Endodermal cell (in vitro differentiated cells): ENCODE data around the gene NFE2L3. TPM values are rescaled to one million over a fixed set of nuclear protein-coding genes. Genes with fewer than 3 reads are reported as not detected.

Experiments used
- DNase-seq: peaks from one replicate; pipeline ENCODE4 v3.0.0-alpha.2; 2017
- H3K27ac ChIP-seq: 2 replicates; pipeline ENCODE4 v1.5.1; 2013; ENCODE audit warnings: mild to moderate bottlenecking, low read depth, low read length, moderate library complexity
- H3K27me3 ChIP-seq: 2 replicates; pipeline ENCODE4 v1.6.1; 2013; ENCODE audit warnings: mild to moderate bottlenecking, low read length, moderate library complexity; ENCODE audit not compliant: insufficient read depth, control insufficient read depth, poor library complexity, severe bottlenecking
- H3K36me3 ChIP-seq: 2 replicates; pipeline ENCODE4 v1.7.0; 2013; ENCODE audit warnings: mild to moderate bottlenecking, low read length, moderate library complexity; ENCODE audit not compliant: control insufficient read depth, insufficient read depth
- H3K4me1 ChIP-seq: one replicate; pipeline ENCODE4 v1.7.0; 2013; ENCODE audit warnings: low read length; ENCODE audit not compliant: control insufficient read depth, insufficient read depth
- H3K4me3 ChIP-seq: 2 replicates; pipeline ENCODE4 v1.5.1; 2013; ENCODE audit warnings: mild to moderate bottlenecking, low read length, moderate library complexity
- H3K9ac ChIP-seq: 2 replicates; pipeline ENCODE4 v1.6.1; 2013; ENCODE audit warnings: mild to moderate bottlenecking, low read length, moderate library complexity; ENCODE audit not compliant: poor library complexity, severe bottlenecking; ENCODE audit errors: extremely low read depth
- H3K9me3 ChIP-seq: 2 replicates; pipeline ENCODE4 v1.6.1; 2013; ENCODE audit warnings: mild to moderate bottlenecking, low read length, moderate library complexity; ENCODE audit not compliant: control insufficient read depth
- H3K27ac Mint-ChIP-seq: 2 replicates; pipeline ENCODE4 v1.8.0; 2020; ENCODE audit warnings: mixed read lengths
- H3K27me3 Mint-ChIP-seq: 2 replicates; pipeline ENCODE4 v1.8.0; 2021; ENCODE audit warnings: mild to moderate bottlenecking, mixed read lengths; ENCODE audit not compliant: insufficient read depth
- H3K36me3 Mint-ChIP-seq: 2 replicates; pipeline ENCODE4 v1.8.0; 2020; ENCODE audit warnings: low read depth, mixed read lengths
- H3K4me1 Mint-ChIP-seq: 2 replicates; pipeline ENCODE4 v1.8.0; 2020; ENCODE audit warnings: mixed read lengths
- H3K4me3 Mint-ChIP-seq: 2 replicates; pipeline ENCODE4 v1.8.0; 2020; ENCODE audit warnings: mild to moderate bottlenecking, moderate library complexity, mixed read lengths
- H3K9me3 Mint-ChIP-seq: 2 replicates; pipeline ENCODE4 v1.8.0; 2020; ENCODE audit warnings: mild to moderate bottlenecking, mixed read lengths
- WGBS, 2 experiments: methylation state at CpG; one replicate each; pipeline versions ENCODE4 v1.1.5 to v1.1.7; 2013; ENCODE audit warnings: missing lambda C conversion rate in 2 of 2, mixed read lengths in 1 of 2; ENCODE audit not compliant: insufficient coverage in 1 of 2, insufficient read length in 1 of 2; 5-methylcytosine and 5-hydroxymethylcytosine counted together
- total RNA-seq, 2 donors: library from RNA; stranded (reverse); fragmentation: NEBNext Ultra II Directional in 1 of 2; extraction: Animal tissue kit (Norgen Biotek cat#: 25700) in 1 of 2; gene quantifications; 2 replicates in 1 of 2; 3 replicates in 1 of 2; pipeline ENCODE4 v1.2.1, GENCODE V29; 2021
- TF ChIP-seq, protein P1 (sequence below): fragments of 200-600 bp; sonication (generic); conservative IDR thresholded peaks from 2 replicates; pipeline ENCODE4 v1.5.0; 2021; ENCODE audit warnings: antibody characterized with exemption, mild to moderate bottlenecking

The NFE2L3 gene
- total RNA-seq, 2 donors from 2014 or later = 20.2 to 48.4 TPM

DNA sequence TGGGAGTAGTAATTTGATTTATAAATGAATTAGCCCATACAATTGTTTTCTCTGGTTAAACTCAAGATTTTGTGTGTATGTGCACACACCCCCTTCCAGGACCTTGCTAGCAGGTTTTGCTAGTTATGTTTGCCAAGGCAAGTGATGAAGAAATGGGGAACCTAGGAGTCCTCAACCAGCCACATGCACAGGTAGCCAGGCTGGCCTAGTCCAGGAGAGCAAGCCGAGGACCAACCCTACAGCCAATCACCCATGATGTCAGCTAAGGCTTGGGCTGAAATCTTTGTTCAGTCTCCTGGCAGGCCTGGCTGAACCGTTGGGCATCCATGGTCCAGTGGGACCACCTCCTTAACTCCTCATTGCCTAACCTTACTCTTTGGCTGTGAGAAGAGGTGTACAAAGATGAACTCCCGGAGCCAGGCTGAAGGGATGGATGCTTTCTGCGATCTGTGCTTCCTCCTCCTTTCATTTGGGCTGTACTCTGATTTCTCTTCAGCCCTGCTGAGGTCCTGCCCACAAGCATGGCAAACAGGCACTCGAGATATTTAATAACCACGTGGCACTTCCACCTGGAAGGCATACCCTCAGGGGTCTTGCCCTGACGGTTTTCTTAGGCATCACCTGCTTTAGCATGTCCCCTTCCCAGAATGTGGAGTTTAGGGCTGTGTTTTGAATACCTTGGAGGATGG, 26.4 kb downstream of the NFE2L3 start:
- peaks cover 47% of the 10 kb centered on the region for H3K36me3 Mint-ChIP-seq
- no peak overlapping the region for H3K4me3 Mint-ChIP-seq
- peaks cover 21% of the 10 kb centered on the region for H3K4me1 Mint-ChIP-seq
- TF ChIP-seq, protein P1, sequence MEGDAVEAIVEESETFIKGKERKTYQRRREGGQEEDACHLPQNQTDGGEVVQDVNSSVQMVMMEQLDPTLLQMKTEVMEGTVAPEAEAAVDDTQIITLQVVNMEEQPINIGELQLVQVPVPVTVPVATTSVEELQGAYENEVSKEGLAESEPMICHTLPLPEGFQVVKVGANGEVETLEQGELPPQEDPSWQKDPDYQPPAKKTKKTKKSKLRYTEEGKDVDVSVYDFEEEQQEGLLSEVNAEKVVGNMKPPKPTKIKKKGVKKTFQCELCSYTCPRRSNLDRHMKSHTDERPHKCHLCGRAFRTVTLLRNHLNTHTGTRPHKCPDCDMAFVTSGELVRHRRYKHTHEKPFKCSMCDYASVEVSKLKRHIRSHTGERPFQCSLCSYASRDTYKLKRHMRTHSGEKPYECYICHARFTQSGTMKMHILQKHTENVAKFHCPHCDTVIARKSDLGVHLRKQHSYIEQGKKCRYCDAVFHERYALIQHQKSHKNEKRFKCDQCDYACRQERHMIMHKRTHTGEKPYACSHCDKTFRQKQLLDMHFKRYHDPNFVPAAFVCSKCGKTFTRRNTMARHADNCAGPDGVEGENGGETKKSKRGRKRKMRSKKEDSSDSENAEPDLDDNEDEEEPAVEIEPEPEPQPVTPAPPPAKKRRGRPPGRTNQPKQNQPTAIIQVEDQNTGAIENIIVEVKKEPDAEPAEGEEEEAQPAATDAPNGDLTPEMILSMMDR = no peak
- H3K27me3 Mint-ChIP-seq = no peaks in the 10 kb centered on the region
- no peak for DNase-seq
- Histone ChIP-seq H3K27me3 (no peaks in the 10 kb centered on the region), H3K4me3 (no peak overlapping the region), H3K4me1 (no peaks in the 10 kb centered on the region), H3K9me3 (peaks cover 11% of the 10 kb centered on the region), H3K27ac (no peak overlapping the region), H3K9ac (no peak overlapping the region), H3K36me3 (no peaks in the 10 kb centered on the region)
- H3K27ac Mint-ChIP-seq = no peak overlapping the region
- 84 to 90% methylated on average over 4 to 7 of the region's 7 CpGs for WGBS, 2 experiments
- H3K9me3 Mint-ChIP-seq = peaks cover 35% of the 10 kb centered on the region

DNA sequence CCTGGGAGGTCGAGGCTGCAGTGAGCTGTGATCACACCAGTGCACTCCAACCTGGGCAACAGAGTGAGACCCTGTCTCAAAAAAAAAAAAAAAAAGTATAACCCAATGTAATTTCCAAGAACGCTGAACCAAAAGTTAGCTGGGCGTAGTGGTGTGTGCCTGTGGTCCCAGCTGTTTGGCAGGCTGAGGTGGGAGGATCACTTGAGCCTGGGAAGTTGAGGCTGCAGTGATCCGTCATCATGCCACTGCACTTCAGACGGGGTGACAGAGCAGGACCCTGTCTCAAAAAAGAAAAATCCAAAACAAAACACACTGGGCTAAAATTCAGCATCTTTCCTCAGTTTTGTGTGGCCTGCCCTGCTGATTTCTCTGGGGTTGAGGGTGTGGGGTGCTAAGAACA, 27.4 kb downstream of the NFE2L3 start:
- Mint-ChIP-seq H3K36me3 (peaks cover 40% of the 10 kb centered on the region), H3K27ac (peak overlapping the region; percentile 55), H3K9me3 (peaks cover 29% of the 10 kb centered on the region), H3K4me1 (peaks cover 14% of the 10 kb centered on the region), H3K27me3 (no peaks in the 10 kb centered on the region), H3K4me3 (no peak overlapping the region)
- 89% methylated on average over 5 of the region's 5 CpGs; no CpG with 5 or more reads in 1 of the 2 experiments for WGBS, 2 experiments
- H3K9me3 ChIP-seq = peaks cover 9% of the 10 kb centered on the region
- peaks cover under 1% of the 10 kb centered on the region for H3K36me3 ChIP-seq
- H3K4me3 ChIP-seq = no peak overlapping the region
- no peaks in the 10 kb centered on the region for H3K27me3 ChIP-seq
- DNase-seq = no peak
- H3K27ac ChIP-seq = no peak overlapping the region
- H3K9ac ChIP-seq = no peak overlapping the region
- no peaks in the 10 kb centered on the region for H3K4me1 ChIP-seq
- TF ChIP-seq, protein P1 = no peak

DNA sequence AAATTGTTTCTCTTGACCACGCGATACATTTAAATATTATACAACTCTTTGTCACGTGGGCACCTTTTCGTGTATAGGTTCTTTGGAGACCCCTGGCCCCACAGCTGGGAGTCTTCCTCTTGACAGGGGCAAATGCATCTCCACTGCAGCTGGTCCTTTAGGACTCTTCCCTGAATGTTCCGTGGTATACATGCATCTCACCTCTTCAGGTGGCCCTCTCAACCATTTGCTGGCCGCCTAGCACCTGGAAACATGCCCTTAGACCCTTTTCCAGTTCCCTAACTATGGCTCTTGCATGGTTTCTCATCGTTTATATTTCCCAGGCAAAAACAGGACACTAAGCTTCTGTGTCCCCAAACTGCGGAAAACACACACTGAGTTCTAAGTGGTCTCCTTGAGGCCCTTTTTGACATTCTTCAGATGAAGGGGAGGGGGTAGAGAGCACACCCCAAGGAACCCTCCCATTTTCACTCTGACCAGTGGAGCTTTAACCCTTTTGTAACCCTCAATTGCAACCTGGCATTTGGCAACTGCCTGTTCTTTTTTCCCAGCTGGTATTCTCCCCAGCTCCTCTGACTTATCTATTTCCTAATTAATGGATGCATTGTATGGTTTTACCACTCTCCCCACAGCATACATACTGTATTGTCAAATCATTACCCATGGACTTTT, 28.0 kb downstream of the NFE2L3 start:
- TF ChIP-seq, protein P1 = no peak
- peaks cover 14% of the 10 kb centered on the region for H3K4me1 Mint-ChIP-seq
- Histone ChIP-seq H3K27me3 (no peaks in the 10 kb centered on the region), H3K4me3 (no peak overlapping the region), H3K4me1 (no peaks in the 10 kb centered on the region), H3K9ac (no peak overlapping the region), H3K36me3 (peaks cover 3% of the 10 kb centered on the region), H3K9me3 (peaks cover 4% of the 10 kb centered on the region), H3K27ac (no peak overlapping the region)
- no peak overlapping the region for H3K4me3 Mint-ChIP-seq
- H3K9me3 Mint-ChIP-seq = peaks cover 24% of the 10 kb centered on the region
- H3K27me3 Mint-ChIP-seq = no peaks in the 10 kb centered on the region
- no peak for DNase-seq
- WGBS, 2 experiments = 87 to 90% methylated on average over 8 of the region's 8 CpGs
- peaks cover 36% of the 10 kb centered on the region for H3K36me3 Mint-ChIP-seq
- H3K27ac Mint-ChIP-seq = peak overlapping the region; percentile 55
